Ureter (tissue), 1 donor: ENCODE data around the gene GIPC3. TPM values are rescaled to one million over a fixed set of nuclear protein-coding genes. Genes with fewer than 3 reads are reported as not detected.
"Not testable (repeated sequence)": the region's sequence is repeated elsewhere in the genome, so short reads cannot be mapped to it uniquely, and the experiment has no call there.

Experiments
- DNase-seq: peaks from one replicate; pipeline ENCODE4 v3.0.0-alpha.2; 2020; ENCODE audit warnings: low spot score
- total RNA-seq: library from RNA; stranded (reverse); gene quantifications from one replicate; pipeline ENCODE4 v1.2.4, GENCODE V29; 2023
- donor health status: DM: yes; HTN: yes; CAD: no.

GIPC3 gene
- total RNA-seq, 1 donor from 2014 or later, result 2.4 TPM

- no peak for DNase-seq
These were observed 34.1 kb upstream of the GIPC3 start for GRCh38 chr19:3550947-3551791.

- DNase-seq, result no peak
These were observed 33.5 kb upstream of the GIPC3 start for GRCh38 chr19:3551792-3552095.

- no peak for DNase-seq
These were observed 30.8 kb upstream of the GIPC3 start for GRCh38 chr19:3554254-3555083.

GRCh38 chr19:3555653-3556422 is 29.4 kb upstream of the GIPC3 start:
- no peak for DNase-seq

- no peak for DNase-seq
These were observed 28.8 kb upstream of the GIPC3 start for GRCh38 chr19:3556423-3556977.

GRCh38 chr19:3556978-3557460 is 28.3 kb upstream of the GIPC3 start:
- DNase-seq, result no peak

- DNase-seq, result peak; percentile 96
These were observed 27.6 kb upstream of the GIPC3 start, which contains the start of gene MFSD12 for GRCh38 chr19:3557461-3558248. MFSD12 (minus strand) TSS chr19:3557586; CDS start chr19:3557403, 183 bp downstream.

- DNase-seq, result no peak
These were observed 21.4 kb upstream of the GIPC3 start for GRCh38 chr19:3563709-3564524.

GRCh38 chr19:3565139-3565538 is 20.1 kb upstream of the GIPC3 start:
- DNase-seq, result no peak

GRCh38 chr19:3570042-3570441 is 15.2 kb upstream of the GIPC3 start:
- not testable (repeated sequence) for DNase-seq

- no peak for DNase-seq
These were observed 14.7 kb upstream of the GIPC3 start for GRCh38 chr19:3570606-3571011.

- peak; percentile 100 for DNase-seq
These were observed 13.0 kb upstream of the GIPC3 start for GRCh38 chr19:3572132-3572854.

- no peak for DNase-seq
These were observed 12.5 kb upstream of the GIPC3 start, which contains the start of gene HMG20B for GRCh38 chr19:3572855-3573161. HMG20B (plus strand) TSS chr19:3572944; CDS start chr19:3573310, 366 bp downstream.

GRCh38 chr19:3573162-3573857 is 12.0 kb upstream of the GIPC3 start:
- no peak for DNase-seq

GRCh38 chr19:3573858-3574637 is 11.2 kb upstream of the GIPC3 start:
- peak; percentile 88 for DNase-seq

- DNase-seq, result no peak
These were observed 10.0 kb upstream of the GIPC3 start for GRCh38 chr19:3575260-3575741.

GRCh38 chr19:3575949-3576673 is 9.2 kb upstream of the GIPC3 start:
- no peak for DNase-seq
